GM12865 (cell line): Measurements from ENCODE around the gene RAB40C.

Experiments
- DNase-seq: peaks from one replicate; pipeline ENCODE4 v3.0.0; 2010; ENCODE audit warnings: low read depth
- H3K4me3 ChIP-seq: 2 replicates; pipeline ENCODE4 v1.5.1; 2011; ENCODE audit warnings: mild to moderate bottlenecking, low read depth, low read length, control low read depth
- TF ChIP-seq, protein P1 (sequence below): IDR thresholded peaks from 2 replicates; pipeline ENCODE4 v1.5.1; 2011; ENCODE audit warnings: low read length, control low read depth, low read depth, inconsistent platforms; ENCODE audit not compliant: insufficient read depth; ENCODE audit errors: missing control alignments

RAB40C gene

DNA sequence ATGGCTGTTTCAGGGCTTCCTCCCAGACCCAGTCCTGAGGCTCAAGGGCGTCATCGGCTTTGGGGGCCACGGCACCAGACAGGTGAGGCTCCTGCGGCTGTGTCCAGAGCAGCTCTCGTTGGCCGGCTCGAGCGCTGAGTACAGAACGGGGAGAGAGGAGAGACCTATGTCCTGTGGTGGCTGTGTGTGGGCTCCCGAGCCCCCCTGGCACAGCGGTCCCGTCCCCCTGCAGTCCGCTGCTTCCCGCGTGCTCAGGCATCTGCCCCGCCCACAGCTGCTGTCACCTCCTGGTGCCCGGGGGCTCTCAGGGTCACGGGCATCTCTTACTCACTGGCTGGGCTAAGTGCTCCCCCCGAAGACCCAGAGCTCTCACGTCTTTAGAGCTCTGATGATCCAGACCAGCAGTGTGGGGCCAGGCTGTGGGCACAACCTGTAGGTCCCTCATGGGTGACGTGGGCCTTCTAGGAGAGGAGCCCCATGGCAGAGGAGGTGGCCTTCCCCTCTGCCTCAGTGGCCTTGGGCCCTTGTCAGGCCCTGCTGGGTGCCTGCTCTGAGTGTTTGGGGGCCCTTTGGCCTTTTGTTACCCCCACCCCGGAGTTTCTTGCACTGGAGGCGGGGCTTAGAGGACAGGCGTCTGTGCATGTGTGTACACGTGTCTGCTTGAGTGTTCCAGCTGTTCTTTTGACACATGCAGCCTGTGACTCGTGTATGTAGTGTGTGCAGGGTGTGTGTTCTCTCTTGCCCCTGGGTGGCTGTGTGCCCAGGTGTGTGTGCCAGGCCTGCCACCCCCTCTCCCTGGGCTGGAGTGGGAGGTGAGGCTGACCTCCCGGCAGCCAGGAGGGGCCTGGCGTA, 62.8 kb downstream of the RAB40C start:
- no peak overlapping the region for H3K4me3 ChIP-seq
- DNase-seq, result no peak
- TF ChIP-seq, protein P1, sequence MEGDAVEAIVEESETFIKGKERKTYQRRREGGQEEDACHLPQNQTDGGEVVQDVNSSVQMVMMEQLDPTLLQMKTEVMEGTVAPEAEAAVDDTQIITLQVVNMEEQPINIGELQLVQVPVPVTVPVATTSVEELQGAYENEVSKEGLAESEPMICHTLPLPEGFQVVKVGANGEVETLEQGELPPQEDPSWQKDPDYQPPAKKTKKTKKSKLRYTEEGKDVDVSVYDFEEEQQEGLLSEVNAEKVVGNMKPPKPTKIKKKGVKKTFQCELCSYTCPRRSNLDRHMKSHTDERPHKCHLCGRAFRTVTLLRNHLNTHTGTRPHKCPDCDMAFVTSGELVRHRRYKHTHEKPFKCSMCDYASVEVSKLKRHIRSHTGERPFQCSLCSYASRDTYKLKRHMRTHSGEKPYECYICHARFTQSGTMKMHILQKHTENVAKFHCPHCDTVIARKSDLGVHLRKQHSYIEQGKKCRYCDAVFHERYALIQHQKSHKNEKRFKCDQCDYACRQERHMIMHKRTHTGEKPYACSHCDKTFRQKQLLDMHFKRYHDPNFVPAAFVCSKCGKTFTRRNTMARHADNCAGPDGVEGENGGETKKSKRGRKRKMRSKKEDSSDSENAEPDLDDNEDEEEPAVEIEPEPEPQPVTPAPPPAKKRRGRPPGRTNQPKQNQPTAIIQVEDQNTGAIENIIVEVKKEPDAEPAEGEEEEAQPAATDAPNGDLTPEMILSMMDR, result no peak

DNA sequence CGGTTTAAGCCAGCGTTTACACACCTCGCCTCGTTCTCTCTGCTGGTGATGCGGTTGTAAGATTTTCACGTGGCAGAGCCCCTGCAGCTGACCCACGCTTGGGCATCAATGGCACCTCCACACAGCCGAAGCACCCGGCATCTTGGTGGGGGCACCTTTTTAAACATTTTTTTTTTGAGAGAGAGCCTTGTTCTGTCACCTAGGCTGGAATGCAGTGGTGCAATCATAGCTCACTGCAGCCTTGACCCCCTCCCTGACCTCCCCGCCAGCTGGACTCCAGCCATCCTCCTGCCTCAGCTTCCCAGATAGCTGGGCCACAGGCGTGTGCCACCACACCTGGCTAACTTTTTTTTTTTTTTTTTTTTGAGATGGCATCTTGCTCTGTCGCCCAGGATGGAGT, 64.2 kb downstream of the RAB40C start:
- TF ChIP-seq, protein P1, result no peak
- no peak for DNase-seq
- no peak overlapping the region for H3K4me3 ChIP-seq

DNA sequence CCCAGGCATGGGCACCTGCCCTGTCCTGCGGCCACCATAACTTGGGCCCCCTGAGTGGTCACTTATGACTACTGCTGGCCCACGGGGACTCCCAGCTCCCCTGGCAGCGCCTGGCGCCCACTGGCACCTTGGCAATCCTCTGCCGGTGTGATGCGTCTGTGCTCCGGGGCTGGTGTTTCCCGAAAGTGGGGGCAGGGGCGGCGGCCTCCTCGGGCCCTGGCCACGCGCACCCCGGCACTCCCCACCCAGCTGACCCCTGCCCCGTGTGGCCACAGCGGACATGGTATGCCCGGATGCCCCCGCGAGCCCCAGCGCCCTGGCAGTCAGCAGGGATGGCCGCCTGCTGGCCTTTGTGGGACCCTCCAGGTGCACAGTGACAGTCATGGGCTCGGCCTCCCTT, 67.6 kb downstream of the RAB40C start:
- no peak overlapping the region for H3K4me3 ChIP-seq
- no peak for DNase-seq
- TF ChIP-seq, protein P1, result no peak

DNA sequence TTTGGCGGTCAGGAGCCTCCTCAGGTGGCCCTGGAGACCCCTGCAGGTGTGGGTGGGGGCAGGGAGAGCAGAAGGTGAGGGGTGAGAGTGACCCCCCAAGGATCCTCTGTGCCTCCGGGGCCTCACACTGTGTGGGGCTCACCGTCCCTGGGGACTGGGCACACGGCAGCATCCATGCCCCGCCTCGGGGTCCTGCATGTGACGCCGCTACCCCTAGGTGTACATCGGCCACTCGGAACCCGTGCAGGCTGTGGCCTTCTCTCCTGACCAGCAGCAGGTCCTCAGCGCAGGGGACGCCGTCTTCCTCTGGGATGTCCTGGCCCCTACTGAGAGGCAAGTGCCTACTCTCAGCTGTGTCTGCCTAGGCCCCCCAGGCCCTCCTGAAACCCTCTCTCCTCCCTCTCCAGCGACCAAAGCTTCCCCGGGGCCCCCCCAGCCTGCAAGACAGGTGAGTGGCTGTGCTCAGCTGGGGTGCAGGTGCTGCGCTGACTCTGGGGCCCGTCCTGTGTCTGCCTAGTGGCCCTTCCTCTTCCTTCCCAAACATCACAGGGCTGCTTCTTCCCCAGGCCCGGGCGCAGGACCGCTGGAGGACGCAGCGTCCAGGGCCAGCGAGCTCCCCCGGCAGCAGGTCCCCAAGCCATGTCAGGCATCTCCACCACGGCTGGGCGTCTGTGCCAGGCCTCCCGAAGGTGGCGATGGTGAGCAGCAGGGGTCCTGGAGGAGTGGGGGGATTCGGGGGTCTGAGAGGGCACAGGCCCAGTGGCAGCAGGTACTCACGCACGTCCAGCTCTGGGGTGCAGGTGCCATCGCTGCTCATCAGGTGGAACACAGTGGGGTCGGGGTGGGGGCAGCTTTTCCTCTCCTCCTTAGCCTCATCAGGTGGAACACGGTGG, 69.1 kb downstream of the RAB40C start:
- TF ChIP-seq, protein P1, result no peak
- H3K4me3 ChIP-seq, result no peak overlapping the region
- DNase-seq, result no peak

DNA sequence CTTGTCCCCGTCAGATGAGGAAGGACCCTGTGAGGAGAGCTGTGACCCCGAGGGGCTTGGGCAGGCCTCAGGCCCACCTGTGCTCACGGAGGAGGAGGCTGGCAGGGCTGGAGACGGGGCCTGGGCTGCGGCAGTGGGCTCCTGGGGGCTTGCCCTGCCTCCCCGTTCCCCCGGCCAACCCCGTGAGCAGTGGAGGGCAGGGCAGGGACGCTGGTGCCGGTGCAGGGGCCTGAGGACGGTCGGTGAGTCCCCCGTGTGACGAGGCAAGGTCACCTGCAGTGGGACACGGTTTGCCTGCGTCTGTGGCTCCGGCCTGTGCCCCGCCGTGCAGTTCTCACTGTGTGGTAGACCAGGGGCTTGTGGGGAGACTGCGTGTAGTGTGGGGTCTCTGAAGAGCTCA, 69.8 kb downstream of the RAB40C start:
- H3K4me3 ChIP-seq, result no peak overlapping the region
- DNase-seq, result no peak
- TF ChIP-seq, protein P1, result no peak

DNA sequence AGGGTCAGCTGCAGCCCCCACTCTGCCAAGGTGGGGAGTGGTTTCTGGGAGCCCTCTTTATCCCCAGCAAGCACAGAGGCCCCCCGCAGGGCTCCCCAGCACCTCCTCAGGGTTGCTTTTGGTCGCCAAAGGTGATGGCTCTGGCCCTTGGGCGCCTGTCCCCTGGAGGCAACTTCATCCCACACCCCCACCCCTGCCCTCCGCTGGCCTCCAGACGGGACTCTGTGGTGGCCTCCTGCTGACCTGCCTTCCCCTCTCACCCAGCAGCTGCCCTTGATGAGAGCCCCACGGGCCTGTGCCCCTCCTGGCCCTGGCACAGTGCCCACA, 70.2 kb downstream of the RAB40C start:
- TF ChIP-seq, protein P1, result no peak
- H3K4me3 ChIP-seq, result no peak overlapping the region
- no peak for DNase-seq
